NCI-H446 (cell line): Measurements from ENCODE around the gene ZNF641.
"Not testable (repeated sequence)": the region's sequence is repeated elsewhere in the genome, so short reads cannot be mapped to it uniquely, and the experiment has no call there.

Source experiments
- DNase-seq, 2 experiments: peaks; one replicate each; lab custom pipeline; 2025; lab: John Stamatoyannopoulos, UW

Gene ZNF641

GRCh38 chr12:48334808-48335207 is 15.9 kb downstream of the ZNF641 start:
- DNase-seq: no peak

GRCh38 chr12:48333680-48334079 is 17.0 kb downstream of the ZNF641 start:
- DNase-seq: not testable (repeated sequence)

- no peak for DNase-seq
Observed at GRCh38 chr12:48331399-48331798, 19.3 kb downstream of the ZNF641 start.

- no peak for DNase-seq
Observed at GRCh38 chr12:48329199-48329939, 21.4 kb downstream of the ZNF641 start.

GRCh38 chr12:48316491-48316890 is 34.2 kb downstream of the ZNF641 start:
- no peak for DNase-seq

GRCh38 chr12:48311313-48311712 is 39.4 kb downstream of the ZNF641 start:
- DNase-seq: no peak

GRCh38 chr12:48307269-48307668 is 43.5 kb downstream of the ZNF641 start:
- no peak for DNase-seq

- no peak for DNase-seq
Observed at GRCh38 chr12:48305190-48305589, 45.5 kb downstream of the ZNF641 start.

GRCh38 chr12:48302161-48302911 is 48.4 kb downstream of the ZNF641 start:
- DNase-seq: no peak

GRCh38 chr12:48300774-48301173 is 49.9 kb downstream of the ZNF641 start:
- no peak for DNase-seq

- DNase-seq: no peak
Observed at GRCh38 chr12:48296586-48297282, 54.0 kb downstream of the ZNF641 start.

GRCh38 chr12:48292040-48292439 is 58.7 kb downstream of the ZNF641 start:
- DNase-seq: no peak

GRCh38 chr12:48291511-48291910 is 59.2 kb downstream of the ZNF641 start:
- DNase-seq: no peak

- DNase-seq: no peak
Observed at GRCh38 chr12:48288387-48289268, 62.1 kb downstream of the ZNF641 start.
